ENCODE measurements around the gene RNF17.

The RNF17 gene

DNA sequence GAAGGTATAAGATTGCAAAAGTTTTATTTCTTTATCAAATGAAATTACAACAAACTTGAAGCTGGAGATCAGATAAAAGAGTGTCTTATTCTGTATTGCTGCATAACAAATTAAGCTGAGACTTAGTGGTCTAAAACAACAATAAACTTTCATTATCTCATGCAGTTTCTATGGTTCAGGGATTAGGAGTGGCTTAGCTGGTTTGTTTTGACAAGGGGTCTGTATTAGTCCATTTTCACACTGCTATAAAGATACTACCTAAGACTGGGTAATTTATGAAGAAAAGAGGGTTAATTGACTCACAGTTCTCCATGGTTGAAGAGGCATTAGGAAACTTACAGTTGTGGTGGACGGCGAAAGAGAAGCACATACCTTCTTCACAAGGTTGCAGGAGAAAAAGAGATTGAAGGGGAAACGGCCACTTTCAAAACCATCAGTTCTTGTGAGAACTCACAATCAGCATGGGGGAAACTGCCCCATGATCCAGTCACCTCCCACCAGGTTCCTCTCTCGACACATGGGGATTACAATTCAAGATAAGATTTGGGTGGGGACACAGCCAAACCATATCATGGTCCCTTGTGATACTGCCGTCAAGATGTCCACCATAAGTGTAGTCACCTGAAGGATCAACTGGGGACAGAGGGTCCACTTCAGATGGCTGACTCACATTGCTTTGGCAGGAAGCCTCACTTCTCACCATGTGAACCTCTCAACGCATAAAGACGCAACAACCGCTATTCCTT is 97.8 kb downstream of the RNF17 start:
- no peak for DNase-seq (ENCODE audit: low read depth)

DNA sequence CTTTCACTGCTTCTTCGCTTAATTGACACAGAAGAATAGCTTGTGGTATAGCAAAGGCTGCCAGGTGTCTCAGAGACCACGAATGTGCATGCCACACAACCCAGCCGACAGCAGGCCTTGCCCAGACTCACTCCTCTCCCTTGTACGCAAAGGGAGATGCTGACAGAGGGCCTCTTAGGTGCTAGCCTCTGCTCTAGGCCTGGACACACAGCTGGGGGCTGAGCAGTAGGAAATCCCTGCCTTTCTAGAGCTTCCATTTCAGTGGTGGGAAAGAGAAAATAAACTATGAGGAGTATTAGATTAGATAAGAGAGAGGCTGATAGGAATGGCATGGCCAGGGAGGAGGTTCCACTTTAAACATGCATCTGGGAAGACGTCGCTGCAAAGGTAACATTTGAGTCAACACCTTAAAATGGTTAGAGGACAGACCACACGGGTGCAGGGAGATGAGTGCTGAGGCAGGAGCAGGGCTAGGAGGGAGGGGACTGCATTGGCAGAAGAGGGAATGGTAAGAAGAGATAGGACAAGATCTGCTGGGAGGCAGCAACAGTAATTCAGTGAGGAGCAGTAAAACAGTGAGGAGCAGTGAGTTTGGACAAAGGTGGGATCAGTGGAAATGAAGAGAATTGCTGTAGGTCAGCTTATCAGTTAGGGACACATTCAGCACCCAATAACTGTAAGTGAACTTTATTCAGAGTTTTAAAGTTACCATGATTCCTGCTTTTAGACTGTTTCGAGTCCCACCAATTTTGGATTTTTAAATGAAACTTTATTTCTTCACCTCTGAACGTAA is 100.0 kb downstream of the RNF17 start:
- no peak for DNase-seq (ENCODE audit: low read depth)

DNA sequence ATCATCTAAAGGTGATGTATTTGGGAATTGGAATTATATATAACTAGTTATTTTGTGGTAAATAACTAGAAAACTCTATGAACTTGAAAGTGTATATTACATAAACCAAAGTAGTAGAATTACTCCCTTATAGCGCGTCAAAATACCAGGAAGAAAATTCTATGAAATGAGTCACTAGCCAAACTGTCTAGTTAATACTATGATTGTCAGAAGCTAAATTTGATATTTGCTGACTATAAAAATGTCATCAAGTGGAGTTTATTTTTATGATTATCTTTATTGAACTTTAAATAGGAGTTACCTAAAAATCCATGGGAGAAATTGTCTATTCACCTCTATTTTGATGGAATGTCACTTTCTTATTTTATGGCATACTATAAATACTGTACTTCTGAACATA is 100.6 kb downstream of the RNF17 start:
- DNase-seq (ENCODE audit: low read depth), result no peak

DNA sequence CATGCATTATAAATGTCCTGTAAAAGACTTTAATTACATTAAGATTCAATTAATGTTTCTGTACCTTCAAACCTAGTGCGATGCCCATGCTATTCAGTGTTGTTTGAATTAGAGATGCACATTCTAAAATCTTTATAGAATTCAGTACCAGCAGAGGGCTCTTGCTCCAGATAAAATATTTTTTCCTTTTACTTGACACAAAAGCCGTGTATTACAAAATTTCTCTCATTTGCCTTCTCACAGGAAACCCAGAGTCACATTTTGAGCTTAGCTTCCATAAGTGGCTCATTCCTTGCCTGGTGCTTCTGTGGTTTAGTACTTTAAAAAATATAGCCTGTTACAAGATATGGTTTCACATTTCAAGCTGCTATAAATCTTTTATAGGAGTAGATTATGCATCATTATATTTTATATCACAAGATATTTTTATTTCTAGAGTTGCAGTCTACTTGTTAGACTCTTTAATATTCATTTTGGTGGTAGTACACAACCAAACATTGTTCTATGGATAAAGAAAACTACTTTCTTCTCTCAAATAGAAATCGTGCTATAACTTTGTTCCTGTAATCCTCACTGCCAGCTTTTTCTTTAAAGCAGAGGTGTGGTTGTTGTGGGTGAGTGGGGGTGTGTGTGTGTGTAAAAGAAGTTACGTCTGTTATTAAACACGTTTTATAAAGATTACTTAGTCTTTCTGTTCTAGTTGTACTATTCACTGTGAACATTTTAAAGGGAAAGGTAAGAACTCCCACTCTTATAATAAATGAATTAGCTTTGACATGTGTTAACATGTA is 101.4 kb downstream of the RNF17 start:
- DNase-seq (ENCODE audit: low read depth), result no peak

DNA sequence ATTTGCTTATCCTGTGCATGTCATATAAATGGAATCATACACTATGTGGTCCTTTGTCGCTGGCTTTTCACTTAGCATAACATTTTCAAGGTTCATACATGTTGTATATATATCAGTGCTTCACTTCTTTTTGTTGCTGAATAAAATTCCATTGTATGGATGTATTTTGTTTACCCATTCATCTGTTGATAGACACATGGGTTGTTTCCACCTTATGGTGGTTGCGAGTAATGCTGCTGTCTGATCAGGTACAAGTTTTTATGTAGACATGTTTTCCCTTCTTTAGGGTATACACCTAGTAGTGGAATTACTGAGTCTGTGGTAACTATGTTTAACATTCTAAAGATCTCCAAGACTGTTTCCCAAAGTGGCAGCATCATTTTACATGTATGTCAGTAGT is 102.5 kb downstream of the RNF17 start:
- no peak for DNase-seq (ENCODE audit: low read depth)

DNA sequence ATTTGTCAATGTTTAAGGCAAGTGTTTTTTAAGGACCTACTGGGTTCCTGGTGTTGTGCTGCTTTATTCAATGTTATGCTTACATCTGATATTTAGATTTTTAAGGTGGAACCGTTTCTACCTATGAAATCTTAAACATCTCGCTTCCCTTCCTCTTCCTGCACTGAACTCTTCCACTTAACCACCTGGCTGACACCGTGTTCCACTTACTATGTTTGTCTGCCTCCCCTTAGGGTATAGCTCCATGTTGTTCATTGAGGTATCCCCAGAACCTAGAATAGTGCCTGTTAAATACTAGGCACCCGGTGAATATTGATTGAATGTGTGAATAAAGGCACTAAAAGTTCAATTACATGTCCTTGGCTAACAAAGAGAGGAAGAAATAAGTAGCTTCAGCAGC is 104.9 kb downstream of the RNF17 start:
- no peak for DNase-seq (ENCODE audit: low read depth)

DNA sequence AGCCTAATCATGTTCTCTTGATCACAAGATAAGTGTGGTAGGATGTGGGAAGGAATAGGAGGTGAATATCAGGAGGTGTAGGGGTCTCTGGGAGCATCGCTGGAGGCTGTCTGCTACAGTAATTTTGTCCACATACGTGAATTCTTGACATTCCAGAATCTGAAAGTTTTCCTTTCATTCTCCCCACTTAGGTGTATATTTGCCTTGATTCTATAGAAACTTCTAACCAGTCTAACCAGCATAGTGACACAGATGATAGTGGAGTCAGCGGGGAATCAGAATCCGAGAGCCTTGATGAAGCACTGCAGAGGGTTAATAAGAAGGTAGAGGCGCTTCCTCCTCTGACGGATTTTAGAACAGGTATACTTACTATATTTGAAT is 106.4 kb downstream of the RNF17 start:
- no peak for DNase-seq (ENCODE audit: low read depth)

DNA sequence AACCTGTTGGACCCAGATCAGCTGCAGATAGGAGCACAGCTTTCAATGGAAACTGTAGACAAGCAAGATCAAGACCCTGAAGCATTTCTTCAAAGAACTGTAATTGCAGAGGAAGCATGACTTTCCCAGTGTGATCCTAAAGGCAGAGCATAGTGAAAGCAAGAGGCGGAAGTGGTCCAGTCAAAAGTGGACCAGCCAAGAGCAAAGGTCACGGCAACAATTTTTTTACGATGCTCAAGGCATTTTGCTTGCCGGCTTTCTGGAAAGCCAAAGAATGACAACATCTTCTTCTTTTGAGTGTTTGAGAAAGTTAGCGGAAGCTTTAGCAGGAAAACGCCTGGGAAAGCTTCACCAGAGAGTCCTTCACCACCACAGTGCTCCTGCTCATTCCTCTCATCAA is 111.6 kb downstream of the RNF17 start:
- DNase-seq (ENCODE audit: low read depth), result no peak

DNA sequence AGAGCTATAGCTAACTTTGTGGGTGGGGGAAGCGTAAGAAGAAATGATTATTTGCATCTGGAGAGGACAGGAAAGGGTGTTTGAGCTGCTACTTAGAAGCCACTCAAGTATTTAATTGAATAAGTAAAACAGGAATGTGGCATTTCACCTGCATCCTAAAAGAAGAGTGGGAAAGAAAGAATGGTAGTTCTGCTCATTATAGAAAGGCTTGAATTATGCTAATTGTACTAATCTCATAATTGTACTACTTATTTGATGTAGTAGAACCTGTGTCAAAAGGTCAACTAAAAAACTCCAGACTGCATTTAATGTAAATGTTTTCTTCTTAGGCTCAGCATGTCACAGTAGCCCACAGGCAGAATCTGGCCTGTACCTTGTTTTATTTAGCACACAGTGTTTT is 113.6 kb downstream of the RNF17 start:
- no peak for DNase-seq (ENCODE audit: low read depth)

DNA sequence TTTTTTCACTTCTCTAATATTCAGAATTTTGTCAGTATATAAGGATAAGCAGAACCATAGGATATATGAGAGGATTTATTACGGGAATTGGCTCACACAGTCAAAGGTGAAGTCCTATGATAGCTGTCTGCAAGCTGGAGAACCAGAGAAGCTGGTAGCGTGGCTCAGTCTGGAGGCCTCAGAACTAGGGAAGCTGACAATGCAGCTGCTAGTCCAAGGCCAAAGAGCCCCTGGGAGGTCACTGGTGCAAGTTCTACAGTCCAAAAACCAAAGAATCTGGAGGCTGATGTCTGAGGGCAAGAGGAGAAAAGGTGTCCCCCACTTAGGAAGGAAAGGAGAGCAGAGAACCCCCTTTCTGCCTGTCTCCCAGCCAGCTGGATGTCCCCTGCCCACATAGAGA is 114.4 kb downstream of the RNF17 start:
- DNase-seq (ENCODE audit: low read depth), result no peak

DNA sequence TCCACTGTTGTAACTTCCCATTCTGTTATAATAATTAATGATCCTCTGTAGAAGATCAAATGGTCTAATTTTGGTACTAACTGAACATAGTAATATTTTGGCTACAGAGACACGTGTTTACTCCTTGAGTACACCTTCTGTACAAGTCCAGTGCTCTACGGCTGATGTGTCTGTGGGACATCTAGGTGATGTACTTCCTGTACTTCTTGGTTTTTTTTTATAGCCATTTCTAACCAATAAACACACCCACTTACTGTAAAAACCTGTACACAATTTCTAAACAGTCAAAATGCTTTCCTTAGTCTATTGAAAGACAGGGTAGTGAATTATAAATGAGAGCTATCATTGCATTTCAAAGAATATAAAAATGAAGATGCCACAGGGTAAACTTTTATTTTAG is 118.7 kb downstream of the RNF17 start:
- DNase-seq (ENCODE audit: low read depth), result no peak

DNA sequence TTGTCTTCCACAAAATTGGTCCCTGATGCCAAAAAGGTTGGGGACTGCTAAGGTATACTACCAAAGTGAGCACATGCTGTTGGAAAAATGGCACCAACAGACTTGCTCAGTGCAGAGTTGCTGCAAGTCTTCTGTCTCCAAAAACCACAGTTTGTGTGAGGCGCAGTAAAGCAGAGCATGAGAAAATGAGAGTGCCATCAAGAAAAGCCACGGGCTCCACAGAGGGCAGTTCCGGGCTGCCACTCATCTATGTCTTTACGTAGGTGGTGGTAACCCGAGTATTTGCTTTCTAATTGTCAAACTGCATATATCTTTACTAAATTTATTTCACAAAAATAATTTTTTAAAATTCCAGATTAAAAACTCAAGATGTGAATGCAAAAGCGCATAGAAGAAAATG is 123.8 kb downstream of the RNF17 start:
- no peak for DNase-seq (ENCODE audit: low read depth)

DNA sequence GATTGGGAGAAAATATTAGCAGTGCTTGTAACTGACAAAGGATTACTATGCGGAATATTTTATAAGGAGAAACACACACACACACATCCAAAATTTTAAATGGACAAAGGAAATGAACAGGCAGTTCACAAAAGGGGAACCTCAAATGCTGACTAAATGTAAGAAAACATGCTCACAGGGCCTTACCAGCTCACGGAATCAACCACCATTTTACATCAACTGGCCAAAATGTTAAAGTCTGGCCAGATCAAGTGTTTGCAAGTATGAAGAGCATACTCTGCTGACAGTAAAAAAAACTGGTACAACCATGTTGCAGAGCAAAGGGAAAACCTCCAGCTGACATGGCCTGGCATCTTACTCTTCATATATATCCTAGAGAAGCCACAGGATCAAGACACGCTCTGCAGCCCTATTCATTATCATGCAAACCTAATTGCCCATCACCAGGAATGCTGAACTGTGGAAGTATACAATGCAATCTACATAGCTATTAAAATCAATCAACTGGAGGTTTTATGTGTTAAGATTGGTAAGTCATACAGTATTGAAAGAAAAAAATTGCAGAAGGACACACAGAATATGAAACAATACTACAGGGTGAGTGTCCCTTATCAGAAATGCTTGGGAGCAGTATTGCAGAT is 124.4 kb downstream of the RNF17 start:
- DNase-seq (ENCODE audit: low read depth), result no peak

DNA sequence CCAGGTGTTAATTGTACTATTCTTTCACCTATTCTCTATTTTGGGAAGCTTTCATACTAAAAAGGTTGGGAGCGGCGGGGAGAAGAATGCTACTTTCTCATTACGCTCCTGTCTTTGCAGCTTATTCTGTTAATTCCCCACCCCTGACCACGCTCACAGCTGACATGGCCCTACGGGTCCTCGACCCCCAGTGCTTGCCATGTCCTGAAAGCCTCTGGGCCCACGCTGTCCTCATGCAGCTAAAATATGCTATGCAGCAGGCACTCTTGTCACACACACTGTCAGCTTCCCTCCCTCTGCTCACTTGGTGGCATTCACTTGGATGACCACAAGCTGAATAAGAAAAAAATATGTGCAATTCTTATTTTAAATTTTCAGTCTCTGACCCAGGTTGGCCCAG is 126.3 kb downstream of the RNF17 start:
- no peak for DNase-seq (ENCODE audit: low read depth)

DNA sequence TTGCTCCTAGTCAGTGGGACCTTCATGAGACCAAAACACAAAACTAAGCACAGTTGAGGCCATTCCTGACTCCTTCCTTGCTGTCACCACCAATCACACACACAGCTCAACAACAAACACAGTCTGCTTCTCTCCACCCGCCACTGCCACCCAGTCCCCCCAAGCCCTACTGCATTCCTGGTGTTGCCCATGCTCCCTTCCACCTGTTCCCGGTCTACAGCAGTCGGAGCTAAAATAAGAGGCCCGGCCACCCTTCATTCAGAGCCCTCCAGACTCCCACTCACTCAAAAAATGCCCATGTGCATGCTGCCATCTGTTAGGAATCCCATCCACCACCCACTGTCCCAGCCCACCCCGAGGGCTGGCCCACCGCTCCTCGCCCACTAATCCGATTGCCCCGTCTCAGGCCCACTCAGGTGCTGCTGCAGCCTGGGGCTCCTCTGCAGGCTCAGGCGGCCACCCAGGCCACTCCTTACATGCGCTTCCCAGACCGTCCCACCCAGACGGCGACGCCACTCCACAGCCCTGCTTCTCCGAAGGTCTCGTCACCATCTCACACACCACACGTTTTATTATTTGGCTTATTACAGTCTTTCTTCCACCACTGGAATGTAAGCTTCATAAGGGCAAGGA is 127.6 kb downstream of the RNF17 start:
- DNase-seq (ENCODE audit: low read depth), result no peak

DNA sequence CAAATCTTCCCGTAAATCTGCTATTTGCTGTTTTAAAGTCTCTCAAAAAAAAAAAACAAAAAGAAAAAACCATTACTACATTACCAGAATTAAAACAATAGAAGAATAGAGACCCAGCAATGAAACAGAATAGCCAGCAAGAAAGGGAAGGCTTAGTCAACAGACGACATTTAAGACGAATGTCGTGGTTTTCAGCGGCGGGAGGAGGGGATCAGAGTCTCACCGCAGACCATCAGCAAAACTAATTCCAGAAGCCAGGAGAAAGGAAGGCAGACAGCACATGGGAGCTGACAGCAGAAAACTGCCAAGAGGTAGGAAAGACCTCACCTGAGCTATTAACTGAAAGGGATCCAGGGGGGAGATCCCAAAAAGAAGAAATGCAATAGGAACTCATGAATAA is 128.9 kb downstream of the RNF17 start:
- no peak for DNase-seq (ENCODE audit: low read depth)

DNA sequence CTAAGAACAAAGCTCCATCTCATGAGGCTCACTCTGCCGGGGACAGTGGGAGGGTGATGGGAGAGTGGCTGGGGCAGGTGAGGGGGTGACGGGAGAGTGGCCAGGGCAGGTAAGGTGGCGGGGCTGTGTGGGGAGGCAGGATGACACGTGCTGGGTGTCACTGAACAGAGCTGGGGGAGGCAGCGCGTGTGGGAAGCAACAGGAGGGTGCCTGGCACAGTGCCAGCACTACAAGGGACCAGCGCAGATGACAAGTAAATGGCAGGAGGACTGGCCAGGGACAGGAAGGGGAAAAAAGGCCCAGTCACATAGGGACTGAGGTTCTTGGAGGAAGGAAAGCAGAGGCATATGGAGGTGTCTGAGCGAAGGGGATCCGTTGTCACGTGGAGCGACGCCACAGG is 129.9 kb downstream of the RNF17 start:
- DNase-seq (ENCODE audit: low read depth), result no peak

DNA sequence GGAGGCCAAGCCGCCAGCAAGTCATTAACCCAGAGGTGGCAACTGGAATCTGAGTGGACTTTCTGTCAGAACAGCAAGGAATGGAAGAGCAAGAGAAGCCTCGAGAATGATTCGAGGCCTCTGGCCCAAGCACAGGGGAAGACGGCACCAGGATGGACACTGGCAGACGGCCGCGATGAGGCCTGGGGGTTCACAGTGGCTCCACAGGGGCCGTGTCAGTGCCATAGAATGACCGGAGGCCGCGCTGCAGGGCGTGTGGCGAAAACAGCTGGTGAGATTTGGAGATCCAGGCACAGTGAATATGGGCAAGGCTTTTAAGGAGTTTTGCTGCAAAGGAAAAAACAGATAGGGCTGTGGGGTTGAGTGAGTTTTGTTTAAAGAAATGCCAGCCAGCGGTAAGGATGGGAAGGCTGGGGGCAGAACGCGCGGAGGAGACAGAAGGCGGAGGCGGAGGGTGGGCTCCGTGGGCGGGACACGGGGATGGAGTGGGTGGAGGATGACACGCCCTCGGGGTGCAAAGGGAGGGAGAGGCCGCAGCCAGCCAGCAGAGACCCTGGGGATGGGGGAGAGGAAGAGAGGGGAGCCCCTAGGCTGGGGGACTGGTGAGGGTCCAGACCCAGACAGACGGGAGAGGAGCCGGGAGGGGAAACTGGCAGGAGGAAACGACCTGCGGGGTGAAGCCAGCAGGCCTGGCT is 130.5 kb downstream of the RNF17 start:
- no peak for DNase-seq (ENCODE audit: low read depth)

DNA sequence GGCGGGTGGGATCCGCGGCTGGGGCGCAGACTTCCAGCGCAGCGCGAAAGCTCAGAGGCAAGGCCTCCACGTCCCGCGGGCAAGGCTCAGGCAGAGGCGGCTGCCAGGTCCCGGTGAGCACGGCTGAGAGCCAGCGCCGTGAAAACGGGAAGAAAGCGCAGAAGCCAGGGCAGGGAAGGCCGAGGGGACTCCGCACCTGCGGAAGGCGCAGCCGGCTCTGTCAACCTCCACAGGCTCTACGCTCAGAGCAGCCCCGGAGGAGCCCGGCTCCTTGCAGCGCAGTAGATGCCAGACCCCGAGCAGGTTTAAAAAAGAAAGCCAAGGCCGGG is 131.0 kb downstream of the RNF17 start:
- DNase-seq (ENCODE audit: low read depth), result no peak

DNA sequence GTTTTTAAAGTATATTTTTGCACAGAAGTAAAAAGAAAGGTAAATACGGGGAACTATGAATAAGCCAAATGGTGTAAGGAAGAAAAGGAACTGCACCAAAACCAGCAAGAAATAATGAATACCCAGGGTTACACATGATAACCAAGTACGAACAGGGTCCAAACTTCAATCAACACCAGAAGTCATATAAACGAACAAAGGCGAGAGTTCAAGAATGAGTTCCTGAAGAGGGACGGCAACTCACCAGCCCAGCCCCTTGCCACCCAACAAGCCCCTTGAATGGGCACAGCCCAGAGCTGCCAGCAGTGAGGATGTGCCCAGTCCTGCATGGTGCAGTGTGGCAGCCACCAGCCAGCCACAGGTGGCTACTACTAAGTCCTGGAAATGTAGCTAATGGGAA is 132.1 kb downstream of the RNF17 start:
- DNase-seq (ENCODE audit: low read depth), result no peak

DNA sequence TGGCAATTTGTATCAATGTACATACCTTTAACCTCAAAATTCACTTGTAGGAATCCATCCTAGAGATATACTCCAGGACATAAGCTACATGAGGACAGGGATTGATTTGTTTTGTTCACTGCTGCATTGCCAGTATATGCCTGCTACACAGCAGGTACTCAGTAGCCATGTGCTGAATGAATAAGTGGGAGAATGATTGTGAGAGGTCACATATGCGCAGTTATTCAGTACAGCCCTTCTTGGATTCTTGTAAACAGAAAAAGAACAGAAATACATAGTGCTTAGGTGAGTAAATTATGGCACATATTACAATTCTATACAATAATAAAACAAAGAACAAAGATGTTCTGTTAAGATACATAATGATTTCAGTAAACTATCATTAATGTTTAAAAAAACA is 133.3 kb downstream of the RNF17 start:
- no peak for DNase-seq (ENCODE audit: low read depth)

DNA sequence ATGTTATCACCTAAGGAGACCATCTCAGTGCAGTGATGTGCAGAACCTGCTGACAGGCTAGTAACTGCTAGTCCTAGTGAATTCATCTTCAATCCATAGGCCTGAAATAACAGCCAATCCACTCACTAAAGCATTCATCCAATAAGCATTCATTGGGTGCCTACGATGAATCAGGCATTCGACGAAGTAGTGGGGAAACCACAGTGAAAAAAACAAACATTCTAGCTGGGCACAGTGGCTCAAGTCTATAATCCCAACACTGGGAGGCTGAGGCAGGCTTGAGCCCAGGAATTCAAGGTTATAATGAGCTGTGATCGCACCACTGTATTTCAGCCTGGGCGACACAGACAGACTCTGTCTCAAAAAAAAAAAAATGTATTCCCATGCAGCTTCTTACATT is 135.6 kb downstream of the RNF17 start:
- DNase-seq (ENCODE audit: low read depth), result no peak
